HepG2 (cell line): ENCODE results near the gene C4BPA. TPM values are rescaled to one million over a fixed set of nuclear protein-coding genes. Genes with fewer than 3 reads are reported as not detected.

Experiments
- AFF4 ChIP-seq: sonication (generic); formaldehyde crosslinking; IDR thresholded peaks from 2 replicates; pipeline ENCODE4 v1.4.0; 2020; ENCODE audit warnings: missing genetic modification reagents
- KDM2A ChIP-seq: sonication (generic); formaldehyde crosslinking; IDR thresholded peaks from 2 replicates; pipeline ENCODE4 v1.4.0; 2020; ENCODE audit warnings: low read depth, missing genetic modification reagents, borderline replicate concordance
- KLF13 ChIP-seq: sonication (generic); formaldehyde crosslinking; IDR thresholded peaks from 2 replicates; pipeline ENCODE4 v1.4.0; 2020; ENCODE audit warnings: mild to moderate bottlenecking, missing genetic modification reagents
- KLF16 ChIP-seq, 2 experiments: sonication (generic) in 1 of 2; formaldehyde crosslinking in 1 of 2; IDR thresholded peaks; 2 replicates each; pipeline versions ENCODE4 v1.6.1 to v1.8.0; 2016 to 2023; ENCODE audit warnings: missing genetic modification reagents in 2 of 2, missing compliant biosample characterization in 1 of 2
- MYC ChIP-seq: sonication (generic); formaldehyde crosslinking; IDR thresholded peaks from 2 replicates; pipeline ENCODE4 v1.9.0; 2021; ENCODE audit warnings: missing genetic modification reagents, borderline replicate concordance
- NFKB2 ChIP-seq: sonication (generic); formaldehyde crosslinking; IDR thresholded peaks from 2 replicates; pipeline ENCODE4 v1.4.0; 2020; ENCODE audit warnings: missing genetic modification reagents, borderline replicate concordance
- NR2F6 ChIP-seq, 2 experiments: IDR thresholded peaks; 2 replicates each; pipeline ENCODE4 v1.6.1; 2016; ENCODE audit warnings: antibody characterized with exemption in 1 of 2, mild to moderate bottlenecking in 1 of 2
- PHF20 ChIP-seq: sonication (generic); formaldehyde crosslinking; IDR thresholded peaks from 2 replicates; pipeline ENCODE4 v1.5.0; 2020; ENCODE audit warnings: mild to moderate bottlenecking, missing genetic modification reagents
- PHF21A ChIP-seq: sonication (generic); formaldehyde crosslinking; IDR thresholded peaks from 2 replicates; pipeline ENCODE4 v1.5.0; 2020; ENCODE audit warnings: mild to moderate bottlenecking, missing genetic modification reagents
- PRDM10 ChIP-seq: sonication (generic); formaldehyde crosslinking; IDR thresholded peaks from 2 replicates; pipeline ENCODE4 v1.4.0; 2020; ENCODE audit warnings: low read depth, missing genetic modification reagents
- REST ChIP-seq, 2 experiments: IDR thresholded peaks; 2 replicates each; pipeline ENCODE4 v1.6.1; 2011 to 2012; ENCODE audit warnings: low read length in 2 of 2, borderline replicate concordance in 1 of 2, low read depth in 1 of 2, mild to moderate bottlenecking in 1 of 2, moderate library complexity in 1 of 2
- XBP1 ChIP-seq: sonication (generic); formaldehyde crosslinking; IDR thresholded peaks from 2 replicates; pipeline ENCODE4 v1.5.0; 2020; ENCODE audit warnings: missing genetic modification reagents
- ZNF737 ChIP-seq: sonication (generic); formaldehyde crosslinking; IDR thresholded peaks from 2 replicates; pipeline ENCODE4 v1.5.0; 2020; ENCODE audit warnings: missing genetic modification reagents, mild to moderate bottlenecking, borderline replicate concordance
- ZSCAN9 ChIP-seq: IDR thresholded peaks from 2 replicates; pipeline ENCODE4 v1.6.1; 2016; ENCODE audit warnings: borderline replicate concordance
- polyA plus RNA-seq, 8 experiments: library from polyadenylated mRNA; depleted of rRNA in 3 of 8; stranded (reverse) in 7 of 8; unstranded in 1 of 8; fragments of >200 nt; fragmentation: Illumina TruSeq in 4 of 8; extraction: Trizol in 4 of 8; gene quantifications; 2 replicates each; pipeline versions ENCODE4 v1.2.1 to v1.2.3, GENCODE V29; 2011 to 2016; ENCODE audit warnings: low read depth in 4 of 8, missing spikeins in 1 of 8, mixed read lengths in 1 of 8; ENCODE audit not compliant: insufficient read depth in 1 of 8
- total RNA-seq, 5 experiments: library from RNA; depleted of rRNA; stranded (reverse); fragments of >200 nt; fragmentation: Illumina TruSeq; extraction: Trizol; gene quantifications; 2 replicates each; pipeline ENCODE4 v1.2.3, GENCODE V29; 2016; ENCODE audit warnings: low read depth in 1 of 5
- TF ChIP-seq, protein P1 (sequence below): IDR thresholded peaks from 2 replicates; pipeline ENCODE4 v1.6.1; 2018; ENCODE audit warnings: missing genetic modification reagents, mild to moderate bottlenecking, missing compliant biosample characterization

C4BPA gene
- total and polyA plus RNA-seq, 2 of the 13 experiments (the other 11 are each of a cell fraction or from before 2014, with no cell fraction given), result 32.1 to 60.1 TPM

DNA sequence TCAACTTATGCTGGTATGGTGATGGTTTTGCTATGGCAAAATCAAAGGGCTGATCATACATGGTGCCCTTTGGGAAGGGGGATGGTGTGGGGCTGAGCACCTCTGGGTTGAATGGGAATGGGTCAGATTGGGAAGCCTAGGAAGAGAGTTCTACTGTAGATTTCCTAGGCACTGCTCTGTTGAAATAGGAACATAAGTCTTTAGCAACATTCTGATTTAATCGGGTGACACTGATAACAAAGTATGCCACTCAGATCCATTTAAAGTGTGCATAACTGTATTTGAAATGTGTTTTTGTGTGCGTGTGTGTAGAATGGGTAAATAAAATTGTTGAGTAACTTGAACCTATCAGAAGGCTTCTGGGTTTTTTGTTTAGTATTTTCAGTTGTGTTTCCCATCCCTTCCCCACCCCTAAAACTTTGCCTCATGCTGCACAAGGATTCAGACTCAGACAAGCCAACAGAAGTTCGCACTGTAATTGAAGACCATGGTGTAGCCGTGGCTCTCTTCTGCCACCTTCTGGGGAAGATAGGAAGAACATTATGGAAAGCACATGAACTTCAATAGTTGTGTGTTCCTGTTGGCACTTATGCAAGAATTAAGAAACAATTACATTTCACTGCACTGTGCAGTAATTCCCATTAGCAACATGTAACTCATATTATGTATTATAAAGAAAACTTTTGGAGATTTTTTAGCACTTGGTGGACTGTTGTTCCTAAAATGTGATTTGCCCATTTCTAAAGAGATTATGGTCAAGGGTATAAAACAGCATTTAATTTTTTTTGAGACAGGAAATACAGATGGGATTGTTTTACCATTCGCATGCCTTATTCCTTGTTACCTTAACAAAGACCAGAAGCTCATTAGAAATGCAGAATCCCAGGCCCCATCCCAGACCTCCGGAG lies 26.3 kb upstream of the C4BPA start (continued):
- TF ChIP-seq REST (IDR thresholded peaks at IDR 0.05; ENCODE audit: borderline replicate concordance in 1 of 2, low read depth in 1 of 2, low read length in 2 of 2), result no peak
- TF ChIP-seq, protein P1, sequence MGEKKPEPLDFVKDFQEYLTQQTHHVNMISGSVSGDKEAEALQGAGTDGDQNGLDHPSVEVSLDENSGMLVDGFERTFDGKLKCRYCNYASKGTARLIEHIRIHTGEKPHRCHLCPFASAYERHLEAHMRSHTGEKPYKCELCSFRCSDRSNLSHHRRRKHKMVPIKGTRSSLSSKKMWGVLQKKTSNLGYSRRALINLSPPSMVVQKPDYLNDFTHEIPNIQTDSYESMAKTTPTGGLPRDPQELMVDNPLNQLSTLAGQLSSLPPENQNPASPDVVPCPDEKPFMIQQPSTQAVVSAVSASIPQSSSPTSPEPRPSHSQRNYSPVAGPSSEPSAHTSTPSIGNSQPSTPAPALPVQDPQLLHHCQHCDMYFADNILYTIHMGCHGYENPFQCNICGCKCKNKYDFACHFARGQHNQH, result no peak
- TF ChIP-seq PRDM10 (CRISPR knock-in tag), result no peak
- TF ChIP-seq KLF16 (CRISPR knock-in tag; IDR thresholded peaks at IDR 0.05), result 0 out of 4 replicates have a peak, but pooled peaks of 1 of the 2 experiments have one; percentile 34
- no peak for TF ChIP-seq AFF4 (CRISPR knock-in tag)
- no peak for TF ChIP-seq KDM2A (CRISPR knock-in tag)
- 0 out of 2 replicates have a peak, but pooled peaks have one; percentile 25 for TF ChIP-seq ZSCAN9 (CRISPR knock-in tag)
- no peak for TF ChIP-seq MYC (CRISPR knock-in tag)
- no peak for TF ChIP-seq NR2F6 (IDR thresholded peaks at IDR 0.05)
- no peak for TF ChIP-seq NR2F6 (CRISPR knock-in tag; IDR thresholded peaks at IDR 0.05)
- TF ChIP-seq ZNF737, result no peak
- TF ChIP-seq KLF13 (CRISPR knock-in tag), result no peak
- no peak for TF ChIP-seq PHF20 (CRISPR knock-in tag)
- TF ChIP-seq XBP1 (CRISPR knock-in tag), result no peak
- no peak for TF ChIP-seq PHF21A
- TF ChIP-seq NFKB2, result no peak
